Right lobe of liver (tissue), 4 donors: ENCODE results near the gene SUSD6.

Experiments
- POLR2A ChIP-seq: fragments of 450-650 bp; IDR thresholded peaks from one replicate; pipeline ENCODE4 v1.6.1; 2017; ENCODE audit warnings: antibody characterized with exemption, mild to moderate bottlenecking
- TF ChIP-seq, protein P1 (sequence below), 4 donors: fragments of 200-600 bp in 3 of 4; fragments of 450-650 bp in 1 of 4; IDR thresholded peaks; one replicate each; pipeline versions ENCODE4 v1.5.1 to v1.8.0; 2016 to 2022; ENCODE audit warnings: antibody characterized with exemption in 4 of 4, mild to moderate bottlenecking in 2 of 4
- donor health status: DM: no; HTN: no; CAD: no.
- donor health status: DM: no; HTN: no; CAD: no.
- donor health status: DM: no; HTN: yes; CAD: no.

DNA sequence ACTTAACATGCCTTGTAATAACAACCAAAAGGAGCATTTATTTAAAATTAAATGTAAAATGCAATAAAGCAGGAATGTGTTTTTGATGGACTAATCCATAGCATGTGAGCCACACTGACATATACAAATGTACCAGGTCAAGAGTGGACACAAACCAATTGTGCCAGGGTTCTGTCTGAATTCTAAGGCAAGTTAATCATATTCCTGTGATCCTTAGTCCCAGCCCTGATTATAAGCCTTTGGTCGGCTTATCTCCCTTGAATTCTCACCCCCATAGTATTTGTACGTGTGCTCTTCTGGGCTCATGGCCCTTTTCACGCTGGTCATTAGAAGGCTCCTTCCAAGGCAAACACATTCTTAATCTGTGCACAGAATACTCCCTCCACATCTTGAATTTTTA is 144.9 kb downstream of the SUSD6 start:
- TF ChIP-seq, protein P1, sequence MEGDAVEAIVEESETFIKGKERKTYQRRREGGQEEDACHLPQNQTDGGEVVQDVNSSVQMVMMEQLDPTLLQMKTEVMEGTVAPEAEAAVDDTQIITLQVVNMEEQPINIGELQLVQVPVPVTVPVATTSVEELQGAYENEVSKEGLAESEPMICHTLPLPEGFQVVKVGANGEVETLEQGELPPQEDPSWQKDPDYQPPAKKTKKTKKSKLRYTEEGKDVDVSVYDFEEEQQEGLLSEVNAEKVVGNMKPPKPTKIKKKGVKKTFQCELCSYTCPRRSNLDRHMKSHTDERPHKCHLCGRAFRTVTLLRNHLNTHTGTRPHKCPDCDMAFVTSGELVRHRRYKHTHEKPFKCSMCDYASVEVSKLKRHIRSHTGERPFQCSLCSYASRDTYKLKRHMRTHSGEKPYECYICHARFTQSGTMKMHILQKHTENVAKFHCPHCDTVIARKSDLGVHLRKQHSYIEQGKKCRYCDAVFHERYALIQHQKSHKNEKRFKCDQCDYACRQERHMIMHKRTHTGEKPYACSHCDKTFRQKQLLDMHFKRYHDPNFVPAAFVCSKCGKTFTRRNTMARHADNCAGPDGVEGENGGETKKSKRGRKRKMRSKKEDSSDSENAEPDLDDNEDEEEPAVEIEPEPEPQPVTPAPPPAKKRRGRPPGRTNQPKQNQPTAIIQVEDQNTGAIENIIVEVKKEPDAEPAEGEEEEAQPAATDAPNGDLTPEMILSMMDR (IDR thresholded peaks at IDR 0.05) = no peak
- TF ChIP-seq POLR2A = no peak
